Activated naive CD4-positive, alpha-beta T cell treated with anti-CD3 and anti-CD28 coated beads for 36 hours (primary cell): ENCODE results near the gene TRDMT1. TPM values are rescaled to one million over a fixed set of nuclear protein-coding genes. Genes with fewer than 3 reads are reported as not detected.

Source experiments
- CTCF ChIA-PET: fragments of 350-600 bp; sonication (Branson Sonifier 250); formaldehyde crosslinking; loops from one replicate; lab custom pipeline; 2021; ENCODE audit warnings: antibody characterized with exemption; lab: Charles Lee
- DNase-seq: peaks from one replicate; pipeline ENCODE4 v3.0.0-alpha.2; 2020
- H3K27ac Mint-ChIP-seq: one replicate; pipeline ENCODE4 v1.8.0; 2021; ENCODE audit warnings: mild to moderate bottlenecking, mixed read lengths
- H3K27me3 Mint-ChIP-seq: one replicate; pipeline ENCODE4 v1.8.0; 2021; ENCODE audit warnings: low read depth, mixed read lengths
- H3K36me3 Mint-ChIP-seq: one replicate; pipeline ENCODE4 v1.8.0; 2021; ENCODE audit warnings: low read depth, mixed read lengths
- H3K4me1 Mint-ChIP-seq: one replicate; pipeline ENCODE4 v1.8.0; 2021; ENCODE audit warnings: low read depth, mixed read lengths
- H3K4me3 Mint-ChIP-seq: one replicate; pipeline ENCODE4 v1.8.0; 2021; ENCODE audit warnings: mild to moderate bottlenecking, moderate library complexity, mixed read lengths
- H3K9me3 Mint-ChIP-seq: one replicate; pipeline ENCODE4 v1.8.0; 2021; ENCODE audit warnings: mixed read lengths
- intact Hi-C: fragments of 100-400 bp; cut with micrococcal nuclease; formaldehyde crosslinking; loops from one replicate; pipeline ENCODE4 v1.15.1; 2023
- total RNA-seq, 2 experiments: library from RNA; stranded (reverse); gene quantifications; one replicate each; pipeline ENCODE4 v1.2.3, GENCODE V29; 2021

TRDMT1 gene
- total RNA-seq, 2 experiments from 2014 or later, result 6.5 to 7.2 TPM

DNA sequence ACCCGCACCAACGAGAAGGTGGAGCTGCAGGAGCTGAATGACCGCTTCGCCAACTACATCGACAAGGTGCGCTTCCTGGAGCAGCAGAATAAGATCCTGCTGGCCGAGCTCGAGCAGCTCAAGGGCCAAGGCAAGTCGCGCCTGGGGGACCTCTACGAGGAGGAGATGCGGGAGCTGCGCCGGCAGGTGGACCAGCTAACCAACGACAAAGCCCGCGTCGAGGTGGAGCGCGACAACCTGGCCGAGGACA lies 28.2 kb upstream of the TRDMT1 start:
- intact Hi-C loops, result loop anchor here (5.0 kb wide), 2 partner anchors 413 to 1428 kb away; partner anchors contain the start of genes ARL5B and STAM
- Mint-ChIP-seq H3K27me3 (peaks cover 2% of the 10 kb centered on the region), H3K27ac (peak overlapping the region; percentile 73), H3K9me3 (no peaks in the 10 kb centered on the region), H3K4me3 (peak overlapping the region; percentile 80), H3K36me3 (peaks cover 9% of the 10 kb centered on the region), H3K4me1 (peaks cover 52% of the 10 kb centered on the region)
- CTCF ChIA-PET, result interaction anchor here (0.8 to 3.2 kb wide), 7 partner anchors 14 to 205 kb away, joined by 3 to 19 read pairs (median 8); partner anchors contain the start of gene TRDMT1
- no peak for DNase-seq

DNA sequence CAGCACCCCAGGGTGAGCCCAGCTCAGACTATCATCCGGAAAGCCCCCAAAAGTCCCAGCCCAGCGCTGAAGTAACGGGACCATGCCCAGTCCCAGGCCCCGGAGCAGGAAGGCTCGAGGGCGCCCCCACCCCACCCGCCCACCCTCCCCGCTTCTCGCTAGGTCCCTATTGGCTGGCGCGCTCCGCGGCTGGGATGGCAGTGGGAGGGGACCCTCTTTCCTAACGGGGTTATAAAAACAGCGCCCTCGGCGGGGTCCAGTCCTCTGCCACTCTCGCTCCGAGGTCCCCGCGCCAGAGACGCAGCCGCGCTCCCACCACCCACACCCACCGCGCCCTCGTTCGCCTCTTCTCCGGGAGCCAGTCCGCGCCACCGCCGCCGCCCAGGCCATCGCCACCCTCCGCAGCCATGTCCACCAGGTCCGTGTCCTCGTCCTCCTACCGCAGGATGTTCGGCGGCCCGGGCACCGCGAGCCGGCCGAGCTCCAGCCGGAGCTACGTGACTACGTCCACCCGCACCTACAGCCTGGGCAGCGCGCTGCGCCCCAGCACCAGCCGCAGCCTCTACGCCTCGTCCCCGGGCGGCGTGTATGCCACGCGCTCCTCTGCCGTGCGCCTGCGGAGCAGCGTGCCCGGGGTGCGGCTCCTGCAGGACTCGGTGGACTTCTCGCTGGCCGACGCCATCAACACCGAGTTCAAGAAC lies 27.7 kb upstream of the TRDMT1 start:
- Mint-ChIP-seq H3K36me3 (peaks cover 4% of the 10 kb centered on the region), H3K27ac (peak overlapping the region; percentile 73), H3K27me3 (peaks cover 2% of the 10 kb centered on the region), H3K4me3 (peak overlapping the region; percentile 80), H3K4me1 (peaks cover 48% of the 10 kb centered on the region), H3K9me3 (no peaks in the 10 kb centered on the region)
- CTCF ChIA-PET, result interaction anchor here (0.9 to 3.2 kb wide), 8 partner anchors 14 to 386 kb away, joined by 3 to 19 read pairs (median 8); partner anchors contain the start of gene TRDMT1
- peak; percentile 51 for DNase-seq
- intact Hi-C loops, result loop anchor here (5.0 kb wide), 2 partner anchors 413 to 1428 kb away; partner anchors contain the start of genes ARL5B and STAM

DNA sequence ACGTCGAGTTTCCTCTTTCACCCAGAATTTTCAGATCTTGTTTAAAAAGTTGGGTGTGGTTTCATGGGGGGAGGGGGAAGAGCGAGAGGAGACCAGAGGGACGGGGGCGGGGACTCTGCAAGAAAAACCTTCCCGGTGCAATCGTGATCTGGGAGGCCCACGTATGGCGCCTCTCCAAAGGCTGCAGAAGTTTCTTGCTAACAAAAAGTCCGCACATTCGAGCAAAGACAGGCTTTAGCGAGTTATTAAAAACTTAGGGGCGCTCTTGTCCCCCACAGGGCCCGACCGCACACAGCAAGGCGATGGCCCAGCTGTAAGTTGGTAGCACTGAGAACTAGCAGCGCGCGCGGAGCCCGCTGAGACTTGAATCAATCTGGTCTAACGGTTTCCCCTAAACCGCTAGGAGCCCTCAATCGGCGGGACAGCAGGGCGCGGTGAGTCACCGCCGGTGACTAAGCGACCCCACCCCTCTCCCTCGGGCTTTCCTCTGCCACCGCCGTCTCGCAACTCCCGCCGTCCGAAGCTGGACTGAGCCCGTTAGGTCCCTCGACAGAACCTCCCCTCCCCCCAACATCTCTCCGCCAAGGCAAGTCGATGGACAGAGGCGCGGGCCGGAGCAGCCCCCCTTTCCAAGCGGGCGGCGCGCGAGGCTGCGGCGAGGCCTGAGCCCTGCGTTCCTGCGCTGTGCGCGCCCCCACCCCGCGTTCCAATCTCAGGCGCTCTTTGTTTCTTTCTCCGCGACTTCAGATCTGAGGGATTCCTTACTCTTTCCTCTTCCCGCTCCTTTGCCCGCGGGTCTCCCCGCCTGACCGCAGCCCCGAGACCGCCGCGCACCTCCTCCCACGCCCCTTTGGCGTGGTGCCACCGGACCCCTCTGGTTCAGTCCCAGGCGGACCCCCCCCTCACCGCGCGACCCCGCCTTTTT lies 26.9 kb upstream of the TRDMT1 start, which contains the start of gene VIM:
Gene VIM, plus strand, starts transcription at position 151 of the 925 bp plus-strand sequence. CDS start 1,182 bp downstream, outside the sequence.
- Mint-ChIP-seq H3K4me3 (peak within 1 kb of the TSS; percentile 80), H3K27ac (peak within 1 kb of the TSS; percentile 73), H3K4me1 (peaks cover 45% of the 10 kb centered on the region), H3K27me3 (peaks cover 2% of the 10 kb centered on the region), H3K36me3 (no peaks in the 10 kb centered on the region), H3K9me3 (no peaks in the 10 kb centered on the region)
- CTCF ChIA-PET, result interaction anchor here (0.6 to 3.2 kb wide), 7 partner anchors 17 to 385 kb away, joined by 3 to 19 read pairs (median 6); partner anchors contain the start of gene TRDMT1
- peak; percentile 90 for DNase-seq
- intact Hi-C loops, result loop anchor here (1.0 to 5.0 kb wide), 7 partner anchors 84 to 1429 kb away; partner anchors contain the start of genes ARL5B and STAM

DNA sequence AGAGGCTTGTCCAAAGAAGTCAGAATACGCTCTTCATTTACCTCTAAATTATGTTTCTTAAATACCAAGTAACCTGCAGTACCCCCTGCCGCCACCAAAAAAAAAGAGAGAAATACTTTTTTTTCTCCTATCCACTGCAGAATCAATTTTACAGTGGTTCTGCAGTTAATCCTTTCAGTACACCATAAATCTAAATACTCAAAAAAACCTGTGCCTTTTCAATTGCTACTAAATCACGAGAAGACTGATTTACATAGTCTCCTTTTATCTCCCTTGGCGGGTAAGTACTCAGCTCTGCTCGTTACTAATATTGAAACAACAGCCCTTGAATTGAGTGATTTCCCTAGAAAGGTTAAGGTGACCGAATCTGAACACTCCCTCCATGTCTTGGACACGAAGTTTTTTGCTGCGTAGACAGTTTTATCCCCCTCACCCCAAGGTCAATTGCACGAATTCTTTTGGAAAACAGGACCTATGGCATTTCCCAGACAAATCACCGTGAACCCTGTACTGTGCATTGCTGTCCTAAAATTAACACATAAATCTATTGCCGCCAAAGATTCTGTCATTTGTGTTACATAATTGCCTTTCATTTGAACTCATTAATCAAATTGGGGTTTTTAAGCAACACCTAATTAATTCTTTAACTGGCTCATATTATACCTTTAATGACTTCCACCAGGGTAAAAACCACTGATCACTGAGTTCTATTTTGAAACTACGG lies 26.1 kb upstream of the TRDMT1 start:
- H3K9me3 Mint-ChIP-seq, result no peaks in the 10 kb centered on the region
- H3K4me1 Mint-ChIP-seq, result peaks cover 43% of the 10 kb centered on the region
- peak overlapping the region; percentile 73 for H3K27ac Mint-ChIP-seq
- peaks cover 2% of the 10 kb centered on the region for H3K27me3 Mint-ChIP-seq
- DNase-seq, result peak; percentile 38
- peak overlapping the region; percentile 80 for H3K4me3 Mint-ChIP-seq
- intact Hi-C loops, result loop anchor here (1.0 to 5.0 kb wide), 11 partner anchors 11 to 1430 kb away; partner anchors contain the start of genes ARL5B, RSU1 and STAM
- CTCF ChIA-PET, result interaction anchor here (0.6 to 3.2 kb wide), 6 partner anchors 16 to 385 kb away, joined by 3 to 19 read pairs (median 5); partner anchors contain the start of gene TRDMT1
- H3K36me3 Mint-ChIP-seq, result no peaks in the 10 kb centered on the region

DNA sequence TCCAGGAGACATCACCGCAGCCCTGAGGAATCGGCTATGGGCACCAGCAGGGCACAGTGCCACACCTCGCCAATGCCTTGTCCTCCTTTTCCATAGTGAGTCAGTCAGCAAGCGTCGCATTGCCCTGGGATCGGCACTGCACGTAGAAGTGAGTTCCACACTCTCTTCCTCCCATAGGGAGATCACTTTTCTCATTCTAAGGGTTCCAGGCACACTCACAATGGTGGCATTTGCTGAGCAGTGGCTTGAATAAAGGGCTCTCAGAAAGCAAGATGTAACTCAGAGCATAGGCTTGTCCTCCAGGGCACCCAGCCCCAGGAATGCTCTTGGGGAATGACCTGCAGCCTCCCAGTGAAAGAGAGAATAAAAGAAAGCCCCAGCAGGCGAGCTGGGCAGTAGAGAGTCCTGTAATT lies 25.4 kb upstream of the TRDMT1 start:
- no peaks in the 10 kb centered on the region for H3K9me3 Mint-ChIP-seq
- intact Hi-C loops, result loop anchor here (1.0 to 5.0 kb wide), 6 partner anchors 11 to 1430 kb away; partner anchors contain the start of genes ARL5B, RSU1 and STAM
- DNase-seq, result no peak
- no peaks in the 10 kb centered on the region for H3K36me3 Mint-ChIP-seq
- H3K27ac Mint-ChIP-seq, result no peak overlapping the region
- H3K4me1 Mint-ChIP-seq, result peaks cover 37% of the 10 kb centered on the region
- H3K4me3 Mint-ChIP-seq, result no peak overlapping the region
- CTCF ChIA-PET, result interaction anchor here (0.9 to 3.2 kb wide), 5 partner anchors 10 to 216 kb away, joined by 3 to 19 read pairs (median 4); partner anchors contain the start of gene TRDMT1
- H3K27me3 Mint-ChIP-seq, result peaks cover 2% of the 10 kb centered on the region

DNA sequence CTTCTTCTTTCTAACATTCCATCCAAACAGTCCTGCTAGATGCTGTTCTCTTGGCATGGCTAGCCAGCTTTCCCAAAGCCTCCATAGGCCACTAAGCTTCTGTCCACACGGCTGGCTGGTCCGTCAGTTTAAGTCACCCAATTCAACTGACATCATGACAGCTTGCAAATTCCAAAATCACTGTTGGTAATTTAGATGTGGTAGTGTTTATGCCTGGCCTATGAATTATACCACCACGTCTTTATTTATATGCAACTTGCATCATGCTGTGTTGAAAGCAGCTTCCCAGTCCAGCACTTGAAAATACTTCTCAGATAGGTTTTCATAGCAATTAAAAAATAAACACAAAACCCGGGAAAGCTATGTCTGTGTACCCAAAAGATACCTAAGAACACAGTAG lies 24.3 kb upstream of the TRDMT1 start:
- CTCF ChIA-PET, result interaction anchor here (1.4 kb wide), 1 partner anchor 9 kb away, joined by 4 read pairs; no protein-coding TSS in a partner anchor
- H3K9me3 Mint-ChIP-seq, result no peaks in the 10 kb centered on the region
- H3K4me1 Mint-ChIP-seq, result peaks cover 28% of the 10 kb centered on the region
- H3K27ac Mint-ChIP-seq, result no peak overlapping the region
- intact Hi-C loops, result loop anchor here (5.0 kb wide), 2 partner anchors 416 to 1431 kb away; partner anchors contain the start of genes ARL5B and STAM
- no peak overlapping the region for H3K4me3 Mint-ChIP-seq
- H3K36me3 Mint-ChIP-seq, result no peaks in the 10 kb centered on the region
- no peak for DNase-seq
- H3K27me3 Mint-ChIP-seq, result peaks cover 2% of the 10 kb centered on the region

DNA sequence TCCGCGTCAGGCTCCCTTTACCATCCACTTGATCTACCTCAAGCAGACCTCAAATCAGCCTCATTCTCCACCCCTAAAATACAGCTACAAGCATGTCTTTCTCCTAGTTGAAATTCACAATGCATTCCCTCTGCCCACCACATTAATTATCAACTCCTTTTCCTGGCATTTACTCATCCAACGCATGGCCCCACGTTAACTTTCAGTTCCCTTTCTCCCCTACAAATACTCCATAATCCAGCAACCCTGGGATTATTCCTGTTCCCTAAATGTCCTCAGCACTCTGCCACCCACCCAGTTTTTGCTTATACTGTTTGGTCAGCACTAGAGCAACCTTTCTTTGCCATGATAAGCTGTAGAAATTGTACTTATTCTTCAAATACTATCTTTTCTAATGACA lies 20.9 kb upstream of the TRDMT1 start:
- no peak for DNase-seq
- intact Hi-C loops, result no loop called here
- CTCF ChIA-PET, result interaction anchor here (1.1 kb wide), 1 partner anchor 223 kb away, joined by 4 read pairs; no protein-coding TSS in a partner anchor
- Mint-ChIP-seq H3K27me3 (peaks cover 2% of the 10 kb centered on the region), H3K4me1 (peaks cover 27% of the 10 kb centered on the region), H3K9me3 (no peaks in the 10 kb centered on the region), H3K36me3 (no peaks in the 10 kb centered on the region), H3K4me3 (no peak overlapping the region), H3K27ac (no peak overlapping the region)

DNA sequence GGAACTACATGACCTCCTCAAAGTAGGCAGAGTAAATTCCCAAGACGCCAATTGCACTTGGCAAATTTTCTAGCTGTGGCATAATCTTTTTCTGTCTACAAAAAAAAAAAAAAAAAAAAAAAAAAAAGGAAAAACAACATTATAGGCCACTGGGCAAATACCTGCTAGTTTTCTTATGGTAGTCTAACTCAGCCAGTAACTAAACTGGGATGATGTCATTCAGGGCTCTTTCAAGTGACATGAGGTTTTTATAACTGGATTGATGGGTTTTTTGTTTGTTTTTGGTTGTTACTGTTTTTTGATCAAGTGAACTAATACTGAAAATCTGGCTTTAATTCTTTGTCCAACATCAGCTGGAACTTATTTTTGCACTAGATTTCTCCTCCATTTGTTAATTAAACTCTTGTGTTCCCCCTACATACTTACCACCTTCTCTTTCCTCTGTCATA lies 19.2 kb upstream of the TRDMT1 start:
- CTCF ChIA-PET, result interaction anchor here (1.5 kb wide), 1 partner anchor 10 kb away, joined by 3 read pairs; no protein-coding TSS in a partner anchor
- H3K27me3 Mint-ChIP-seq, result peaks cover 2% of the 10 kb centered on the region
- H3K4me3 Mint-ChIP-seq, result no peak overlapping the region
- intact Hi-C loops, result no loop called here
- peaks cover 27% of the 10 kb centered on the region for H3K4me1 Mint-ChIP-seq
- DNase-seq, result no peak
- no peak overlapping the region for H3K27ac Mint-ChIP-seq
- H3K9me3 Mint-ChIP-seq, result no peaks in the 10 kb centered on the region
- no peaks in the 10 kb centered on the region for H3K36me3 Mint-ChIP-seq

DNA sequence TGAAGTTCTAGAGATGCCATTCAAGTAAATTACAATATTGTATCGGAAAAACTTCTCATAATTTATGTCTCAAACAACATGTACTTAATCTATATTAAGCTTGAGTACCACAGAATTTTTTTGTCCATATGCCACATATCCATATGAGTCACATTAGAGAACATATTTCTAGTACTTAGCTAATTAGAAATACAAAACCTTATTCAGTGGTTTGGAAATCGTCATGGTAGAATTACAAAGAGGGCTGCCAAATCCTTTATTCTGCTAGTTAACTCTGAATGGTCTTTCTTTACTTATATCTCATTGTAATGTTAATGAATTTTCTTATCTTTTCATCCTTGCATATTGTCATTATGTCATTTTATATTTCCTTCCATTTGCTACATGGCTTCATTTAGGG lies 17.6 kb upstream of the TRDMT1 start:
- CTCF ChIA-PET, result no interaction called here
- Mint-ChIP-seq H3K36me3 (no peaks in the 10 kb centered on the region), H3K27me3 (no peaks in the 10 kb centered on the region), H3K9me3 (no peaks in the 10 kb centered on the region), H3K4me1 (peaks cover 33% of the 10 kb centered on the region), H3K4me3 (no peak overlapping the region), H3K27ac (no peak overlapping the region)
- intact Hi-C loops, result loop anchor here (5.0 kb wide), 1 partner anchor 1433 kb away; the partner anchor contains the start of gene NSUN6
- DNase-seq, result no peak

DNA sequence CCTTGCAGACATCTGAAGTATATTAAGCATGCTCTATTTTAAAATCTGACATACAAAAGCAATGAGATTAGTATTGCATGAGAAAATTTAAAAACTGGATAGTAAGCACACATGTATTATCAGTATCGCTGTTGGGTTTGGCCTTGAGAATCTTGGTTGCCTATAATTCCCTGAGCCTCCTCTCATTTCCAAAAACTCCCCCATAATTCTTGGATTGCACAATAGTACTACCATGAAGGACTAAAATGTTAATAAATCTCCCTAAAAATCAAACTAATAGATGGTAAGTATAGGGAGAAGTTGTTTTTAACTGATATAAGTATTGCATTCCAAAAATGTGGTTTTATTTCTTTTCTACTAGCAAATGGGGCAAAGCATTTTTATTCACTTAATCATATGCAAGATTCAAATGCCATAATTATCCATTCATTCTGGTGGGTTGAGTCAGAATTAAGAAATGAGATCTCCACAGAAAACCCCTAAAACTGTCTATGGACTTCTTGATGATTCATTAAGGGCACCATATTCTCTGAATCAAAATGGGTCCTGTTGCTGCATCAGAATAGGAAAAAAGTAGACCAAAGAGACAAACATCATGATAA lies 16.3 kb upstream of the TRDMT1 start:
- DNase-seq, result no peak
- Mint-ChIP-seq H3K27ac (peak overlapping the region; percentile 28), H3K4me3 (no peak overlapping the region), H3K4me1 (peaks cover 33% of the 10 kb centered on the region), H3K9me3 (no peaks in the 10 kb centered on the region), H3K36me3 (no peaks in the 10 kb centered on the region), H3K27me3 (no peaks in the 10 kb centered on the region)
- intact Hi-C loops, result loop anchor here (5.0 kb wide), 1 partner anchor 1435 kb away; the partner anchor contains the start of gene NSUN6
- CTCF ChIA-PET, result no interaction called here
